ENCODE results near the gene RAB27B.
A peak's percentile ranks its signal among the peaks of the same experiment; 100 is the strongest.

Gene RAB27B

DNA sequence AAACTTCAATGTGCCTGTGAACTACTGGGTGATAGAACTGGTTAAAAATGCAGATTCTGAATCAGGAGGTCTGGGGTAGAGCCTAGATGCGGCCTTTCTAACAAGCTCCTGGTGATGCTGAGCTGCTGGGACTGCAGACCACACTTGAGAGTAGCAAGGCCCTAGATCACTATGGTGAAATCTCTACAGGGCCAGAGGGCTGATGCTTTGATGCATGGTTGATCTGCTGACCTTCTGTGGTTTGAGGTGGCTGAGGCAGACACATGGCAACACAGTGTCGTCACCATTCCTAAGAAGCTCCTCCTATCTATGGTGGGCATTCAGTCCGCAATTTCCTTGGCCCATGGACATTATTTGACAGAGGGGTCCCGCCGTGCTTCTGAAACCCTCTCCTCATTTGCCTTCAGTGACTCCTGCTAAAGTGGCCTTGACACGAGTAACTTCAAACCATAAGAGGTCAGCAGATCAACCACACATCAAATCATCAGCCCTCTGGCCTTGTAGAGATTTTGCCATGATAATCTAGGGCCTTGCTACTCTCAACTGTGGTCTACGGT lies 111.2 kb downstream of the RAB27B start:
- TF ChIP-seq JUND (IDR thresholded peaks at IDR 0.05; ENCODE audit: low read depth): no peak
- in situ Hi-C loops (cut with HindIII; ENCODE audit: low pct_unique_long_range_greater_than_20kb, low sequenced_read_pairs): no loop called here
- DNase-seq (ENCODE audit: low read depth in 1 of 2, low spot score in 1 of 2): no peak

DNA sequence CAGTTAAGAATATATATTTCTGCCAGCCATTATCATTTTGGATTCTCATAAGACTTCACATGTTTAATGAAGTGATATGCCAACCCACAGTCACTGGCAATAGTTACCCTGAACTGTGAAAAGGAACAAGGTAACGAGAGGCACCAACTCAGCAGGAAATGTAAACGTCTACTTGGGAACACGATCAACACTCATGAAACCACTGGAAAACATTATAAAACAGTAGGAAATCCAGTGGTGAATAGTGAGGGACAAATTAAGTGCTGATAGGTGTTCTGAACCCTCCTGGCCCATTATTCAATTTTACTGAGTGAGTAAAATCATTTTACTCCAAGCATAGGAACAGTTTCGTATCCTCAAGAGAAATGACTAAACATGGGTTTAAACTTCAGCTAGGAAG lies 113.9 kb downstream of the RAB27B start:
- no peak for DNase-seq (ENCODE audit: low read depth in 1 of 2, low spot score in 1 of 2)
- in situ Hi-C loops (cut with HindIII; ENCODE audit: low pct_unique_long_range_greater_than_20kb, low sequenced_read_pairs): no loop called here
- no peak for TF ChIP-seq JUND (IDR thresholded peaks at IDR 0.05; ENCODE audit: low read depth)

DNA sequence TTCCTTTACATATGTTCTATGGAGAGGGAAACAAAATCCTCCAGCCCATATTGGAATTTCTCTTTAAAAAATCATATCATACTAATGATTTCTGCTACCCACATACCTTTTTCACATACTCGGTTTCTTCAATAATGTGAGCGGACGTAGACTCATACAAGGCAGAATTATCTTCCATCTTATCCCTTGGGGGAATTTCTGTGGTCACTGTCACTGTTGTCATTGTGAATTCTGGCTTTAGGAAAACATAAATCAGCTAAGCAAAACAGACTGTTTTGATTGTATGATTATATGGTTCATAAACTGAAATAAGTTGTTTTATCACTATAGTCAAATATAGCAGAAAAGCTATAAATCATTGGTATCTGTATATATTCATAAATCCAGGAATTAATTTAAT lies 114.3 kb downstream of the RAB27B start:
- peak in 1 of 2 experiments; percentile 84 for DNase-seq (ENCODE audit: low read depth in 1 of 2, low spot score in 1 of 2)
- in situ Hi-C loops (cut with HindIII; ENCODE audit: low pct_unique_long_range_greater_than_20kb, low sequenced_read_pairs): no loop called here
- peak; percentile 46; the same call in 1 of the 2 replicates for TF ChIP-seq JUND (IDR thresholded peaks at IDR 0.05; ENCODE audit: low read depth)
